HepG2 (cell line): ENCODE data around the gene PLD2. TPM values are rescaled to one million over a fixed set of nuclear protein-coding genes. Genes with fewer than 3 reads are reported as not detected.

Source experiments
- BRD4 ChIP-seq: sonication (generic); formaldehyde crosslinking; IDR thresholded peaks from 2 replicates; pipeline ENCODE4 v1.4.0; 2020; ENCODE audit warnings: missing genetic modification reagents
- FOXM1 ChIP-seq: sonication (generic); formaldehyde crosslinking; IDR thresholded peaks from 2 replicates; pipeline ENCODE4 v1.5.0; 2020; ENCODE audit warnings: missing genetic modification reagents
- MEIS2 ChIP-seq: sonication (generic); formaldehyde crosslinking; IDR thresholded peaks from 2 replicates; pipeline ENCODE4 v1.9.0; 2021; ENCODE audit warnings: mild to moderate bottlenecking, missing genetic modification reagents
- NBN ChIP-seq: fragments of 450-650 bp; conservative IDR thresholded peaks from 2 replicates; pipeline ENCODE4 v1.6.1; 2017
- TAF1 ChIP-seq: sonication (generic); formaldehyde crosslinking; IDR thresholded peaks from 2 replicates; pipeline ENCODE4 v1.4.0; 2020; ENCODE audit warnings: missing genetic modification reagents
- ZFP1 ChIP-seq: IDR thresholded peaks from 2 replicates; pipeline ENCODE4 v1.6.1; 2016
- ZMAT3 ChIP-seq: sonication (generic); formaldehyde crosslinking; conservative IDR thresholded peaks from 2 replicates; pipeline ENCODE4 v1.7.0; 2021; ENCODE audit warnings: missing genetic modification reagents
- ZNF24 ChIP-seq: fragments of 450-650 bp; IDR thresholded peaks from 2 replicates; pipeline ENCODE4 v1.6.1; 2017; ENCODE audit warnings: antibody characterized with exemption, mild to moderate bottlenecking
- ZNF878 ChIP-seq: sonication (generic); formaldehyde crosslinking; IDR thresholded peaks from 2 replicates; pipeline ENCODE4 v1.8.1; 2023; ENCODE audit warnings: mild to moderate bottlenecking, missing genetic modification reagents, moderate library complexity
- ZSCAN20 ChIP-seq: sonication (generic); formaldehyde crosslinking; IDR thresholded peaks from 2 replicates; pipeline ENCODE4 v1.4.0; 2020; ENCODE audit warnings: missing genetic modification reagents, mild to moderate bottlenecking, borderline replicate concordance
- ZXDC ChIP-seq: sonication (generic); formaldehyde crosslinking; IDR thresholded peaks from 2 replicates; pipeline ENCODE4 v1.5.0; 2020; ENCODE audit warnings: mild to moderate bottlenecking, missing genetic modification reagents
- polyA plus RNA-seq, 8 experiments: library from polyadenylated mRNA; depleted of rRNA in 3 of 8; stranded (reverse) in 7 of 8; unstranded in 1 of 8; fragments of >200 nt; fragmentation: Illumina TruSeq in 4 of 8; extraction: Trizol in 4 of 8; gene quantifications; 2 replicates each; pipeline versions ENCODE4 v1.2.1 to v1.2.3, GENCODE V29; 2011 to 2016; ENCODE audit warnings: low read depth in 4 of 8, missing spikeins in 1 of 8, mixed read lengths in 1 of 8; ENCODE audit not compliant: insufficient read depth in 1 of 8
- total RNA-seq, 5 experiments: library from RNA; depleted of rRNA; stranded (reverse); fragments of >200 nt; fragmentation: Illumina TruSeq; extraction: Trizol; gene quantifications; 2 replicates each; pipeline ENCODE4 v1.2.3, GENCODE V29; 2016; ENCODE audit warnings: low read depth in 1 of 5
- TF ChIP-seq, protein P1 (sequence below): sonication (generic); formaldehyde crosslinking; IDR thresholded peaks from 2 replicates; pipeline ENCODE4 v1.5.0; 2020; ENCODE audit warnings: mild to moderate bottlenecking, missing genetic modification reagents
- TF ChIP-seq, protein P2 (sequence below): IDR thresholded peaks from 2 replicates; pipeline ENCODE4 v1.6.1; 2016; ENCODE audit warnings: missing biosample characterization, missing genetic modification reagents, low read depth

PLD2 gene
- total and polyA plus RNA-seq, 2 of the 13 experiments (the other 11 are each of a cell fraction or from before 2014, with no cell fraction given) = 13.4 to 29.7 TPM

- TF ChIP-seq ZXDC (CRISPR knock-in tag) = no peak
- TF ChIP-seq, protein P1, sequence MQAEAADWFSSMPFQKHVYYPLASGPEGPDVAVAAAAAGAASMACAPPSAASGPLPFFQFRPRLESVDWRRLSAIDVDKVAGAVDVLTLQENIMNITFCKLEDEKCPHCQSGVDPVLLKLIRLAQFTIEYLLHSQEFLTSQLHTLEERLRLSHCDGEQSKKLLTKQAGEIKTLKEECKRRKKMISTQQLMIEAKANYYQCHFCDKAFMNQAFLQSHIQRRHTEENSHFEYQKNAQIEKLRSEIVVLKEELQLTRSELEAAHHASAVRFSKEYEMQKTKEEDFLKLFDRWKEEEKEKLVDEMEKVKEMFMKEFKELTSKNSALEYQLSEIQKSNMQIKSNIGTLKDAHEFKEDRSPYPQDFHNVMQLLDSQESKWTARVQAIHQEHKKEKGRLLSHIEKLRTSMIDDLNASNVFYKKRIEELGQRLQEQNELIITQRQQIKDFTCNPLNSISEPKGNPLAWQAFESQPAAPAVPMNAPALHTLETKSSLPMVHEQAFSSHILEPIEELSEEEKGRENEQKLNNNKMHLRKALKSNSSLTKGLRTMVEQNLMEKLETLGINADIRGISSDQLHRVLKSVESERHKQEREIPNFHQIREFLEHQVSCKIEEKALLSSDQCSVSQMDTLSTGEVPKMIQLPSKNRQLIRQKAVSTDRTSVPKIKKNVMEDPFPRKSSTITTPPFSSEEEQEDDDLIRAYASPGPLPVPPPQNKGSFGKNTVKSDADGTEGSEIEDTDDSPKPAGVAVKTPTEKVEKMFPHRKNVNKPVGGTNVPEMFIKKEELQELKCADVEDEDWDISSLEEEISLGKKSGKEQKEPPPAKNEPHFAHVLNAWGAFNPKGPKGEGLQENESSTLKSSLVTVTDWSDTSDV (CRISPR knock-in tag) = no peak; the same call in 1 of the 2 replicates
- peak; percentile 52; the same call in 1 of the 2 replicates for TF ChIP-seq MEIS2 (CRISPR knock-in tag)
- peak; percentile 86 for TF ChIP-seq BRD4 (CRISPR knock-in tag)
- TF ChIP-seq, protein P2, sequence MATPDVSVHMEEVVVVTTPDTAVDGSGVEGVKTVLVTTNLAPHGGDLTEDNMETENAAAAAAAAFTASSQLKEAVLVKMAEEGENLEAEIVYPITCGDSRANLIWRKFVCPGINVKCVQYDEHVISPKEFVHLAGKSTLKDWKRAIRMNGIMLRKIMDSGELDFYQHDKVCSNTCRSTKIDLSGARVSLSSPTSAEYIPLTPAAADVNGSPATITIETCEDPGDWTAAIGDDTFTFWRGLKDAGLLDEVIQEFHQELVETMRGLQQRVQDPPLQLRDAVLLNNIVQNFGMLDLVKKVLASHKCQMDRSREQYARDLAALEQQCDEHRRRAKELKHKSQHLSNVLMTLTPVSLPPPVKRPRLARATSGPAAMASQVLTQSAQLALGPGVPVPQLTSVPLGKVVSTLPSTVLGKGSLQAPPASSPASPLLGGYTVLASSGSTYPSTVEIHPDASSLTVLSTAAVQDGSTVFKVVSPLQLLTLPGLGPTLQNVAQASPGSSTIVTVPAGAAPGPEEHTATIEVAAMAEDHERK (CRISPR knock-in tag) = no peak
- no peak for TF ChIP-seq ZNF24
- TF ChIP-seq ZSCAN20 (CRISPR knock-in tag) = no peak
- no peak for TF ChIP-seq ZNF878 (CRISPR knock-in tag)
- no peak for TF ChIP-seq FOXM1 (CRISPR knock-in tag)
- TF ChIP-seq ZMAT3 (CRISPR knock-in tag) = peak; percentile 18; the same call in 1 of the 2 replicates
- no peak for TF ChIP-seq ZFP1 (CRISPR knock-in tag)
- TF ChIP-seq TAF1 = peak; percentile 92
- TF ChIP-seq NBN = no peak
Measured at GRCh38 chr17:4788807-4789700, 17.9 kb upstream of the PLD2 start, which contains the start of gene GLTPD2 (continued).
